ENCODE results near the gene ELFN1.

The ELFN1 gene

DNA sequence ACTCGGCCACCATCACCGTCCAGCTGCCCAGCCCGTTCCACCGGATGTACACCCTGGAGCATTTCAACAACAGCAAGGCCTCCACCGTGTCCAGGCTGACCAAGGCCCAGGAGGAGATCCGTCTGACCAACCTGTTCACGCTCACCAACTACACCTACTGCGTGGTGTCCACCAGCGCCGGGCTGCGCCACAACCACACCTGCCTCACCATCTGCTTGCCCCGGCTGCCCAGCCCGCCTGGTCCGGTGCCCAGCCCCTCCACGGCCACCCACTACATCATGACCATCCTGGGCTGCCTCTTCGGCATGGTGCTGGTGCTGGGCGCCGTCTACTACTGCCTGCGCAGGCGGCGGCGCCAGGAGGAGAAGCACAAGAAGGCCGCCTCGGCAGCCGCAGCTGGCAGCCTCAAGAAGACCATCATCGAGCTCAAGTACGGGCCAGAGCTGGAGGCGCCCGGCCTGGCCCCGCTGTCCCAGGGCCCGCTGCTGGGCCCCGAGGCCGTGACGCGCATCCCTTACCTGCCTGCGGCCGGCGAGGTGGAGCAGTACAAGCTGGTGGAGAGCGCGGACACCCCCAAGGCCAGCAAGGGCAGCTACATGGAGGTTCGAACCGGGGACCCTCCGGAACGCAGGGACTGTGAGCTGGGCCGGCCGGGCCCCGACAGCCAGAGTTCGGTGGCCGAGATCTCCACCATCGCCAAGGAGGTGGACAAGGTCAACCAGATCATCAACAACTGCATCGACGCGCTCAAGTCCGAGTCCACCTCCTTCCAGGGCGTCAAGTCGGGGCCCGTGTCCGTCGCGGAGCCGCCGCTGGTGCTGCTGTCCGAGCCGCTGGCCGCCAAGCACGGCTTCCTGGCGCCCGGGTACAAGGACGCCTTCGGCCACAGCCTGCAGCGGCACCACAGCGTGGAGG is 75.8 kb downstream of the ELFN1 start:
- no peak for FAIRE-seq

DNA sequence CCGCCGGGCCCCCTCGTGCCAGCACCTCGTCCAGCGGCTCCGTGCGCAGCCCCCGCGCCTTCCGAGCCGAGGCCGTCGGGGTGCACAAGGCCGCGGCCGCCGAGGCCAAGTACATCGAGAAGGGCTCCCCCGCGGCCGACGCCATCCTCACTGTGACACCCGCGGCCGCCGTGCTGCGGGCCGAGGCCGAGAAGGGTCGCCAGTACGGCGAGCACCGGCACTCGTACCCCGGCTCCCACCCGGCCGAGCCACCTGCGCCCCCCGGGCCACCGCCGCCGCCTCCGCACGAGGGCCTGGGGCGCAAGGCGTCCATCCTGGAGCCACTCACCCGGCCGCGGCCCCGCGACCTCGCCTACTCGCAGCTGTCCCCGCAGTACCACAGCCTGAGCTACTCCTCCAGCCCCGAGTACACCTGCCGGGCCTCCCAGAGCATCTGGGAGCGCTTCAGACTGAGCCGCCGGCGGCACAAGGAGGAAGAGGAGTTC is 76.5 kb downstream of the ELFN1 start:
- FAIRE-seq = no peak

GRCh38 chr7:1747004-1747801 is 77.1 kb downstream of the ELFN1 start:
- FAIRE-seq = no peak

- FAIRE-seq = no peak
Observed at GRCh38 chr7:1748076-1748838, 78.2 kb downstream of the ELFN1 start.

GRCh38 chr7:1748839-1749173 is 78.7 kb downstream of the ELFN1 start:
- no peak for FAIRE-seq

GRCh38 chr7:1749351-1749863 is 79.3 kb downstream of the ELFN1 start:
- no peak for FAIRE-seq

GRCh38 chr7:1749864-1750466 is 79.9 kb downstream of the ELFN1 start:
- no peak for FAIRE-seq

- no peak for FAIRE-seq
Observed at GRCh38 chr7:1750541-1751021, 80.5 kb downstream of the ELFN1 start.

- no peak for FAIRE-seq
Observed at GRCh38 chr7:1752111-1752510, 82.0 kb downstream of the ELFN1 start.

DNA sequence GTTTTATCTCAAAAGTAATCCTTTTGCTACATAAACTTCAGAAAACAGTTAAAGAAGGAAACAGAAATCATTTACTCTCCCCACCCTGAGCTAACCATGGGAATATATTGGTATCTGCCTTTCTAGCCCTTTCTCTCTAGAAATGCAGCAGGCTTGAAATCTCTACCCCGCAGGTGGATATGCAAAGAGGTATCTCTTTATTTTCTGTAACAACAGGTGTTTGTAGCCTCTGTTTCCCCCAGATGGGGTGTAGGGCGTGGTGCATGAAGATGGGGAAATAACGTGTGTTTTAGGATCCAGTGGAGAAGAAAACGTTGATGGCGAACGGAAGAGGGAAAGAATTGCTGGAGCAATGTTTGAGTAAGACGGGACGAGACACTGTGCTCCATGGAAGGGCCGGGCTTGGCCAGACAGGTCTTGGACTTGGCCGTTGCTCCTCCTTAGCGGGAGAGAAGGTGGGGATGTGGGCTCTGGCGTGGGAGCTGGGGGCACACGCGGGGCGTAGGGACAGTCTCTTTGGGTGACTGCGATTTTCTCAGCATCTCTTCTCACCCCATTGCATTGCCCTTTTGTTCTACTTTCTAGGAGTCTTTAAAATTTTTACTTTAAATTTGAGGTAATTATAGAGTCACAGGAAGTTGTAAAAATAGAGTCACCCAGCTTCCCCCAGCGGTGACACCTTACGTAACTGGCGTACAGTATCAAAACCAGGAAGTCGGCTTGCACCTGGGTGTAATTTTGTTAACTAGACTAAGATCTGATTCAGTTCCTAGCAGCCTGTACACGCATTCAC is 82.9 kb downstream of the ELFN1 start:
- FAIRE-seq = no peak

DNA sequence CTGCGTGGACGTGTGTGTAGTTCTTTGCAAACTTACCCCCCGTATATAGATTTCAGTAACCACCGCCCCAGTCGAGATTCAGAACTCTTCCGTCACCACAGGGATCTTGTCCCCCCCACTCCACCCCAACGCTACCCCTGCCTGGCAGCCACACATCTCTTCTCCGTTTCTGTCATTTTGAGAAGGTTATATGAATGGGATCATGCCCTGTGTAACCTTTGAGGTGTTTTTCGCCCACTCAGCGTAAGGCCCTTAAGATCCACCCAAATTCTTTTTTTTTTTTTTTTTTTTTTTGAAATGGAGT is 83.4 kb downstream of the ELFN1 start:
- no peak for FAIRE-seq

DNA sequence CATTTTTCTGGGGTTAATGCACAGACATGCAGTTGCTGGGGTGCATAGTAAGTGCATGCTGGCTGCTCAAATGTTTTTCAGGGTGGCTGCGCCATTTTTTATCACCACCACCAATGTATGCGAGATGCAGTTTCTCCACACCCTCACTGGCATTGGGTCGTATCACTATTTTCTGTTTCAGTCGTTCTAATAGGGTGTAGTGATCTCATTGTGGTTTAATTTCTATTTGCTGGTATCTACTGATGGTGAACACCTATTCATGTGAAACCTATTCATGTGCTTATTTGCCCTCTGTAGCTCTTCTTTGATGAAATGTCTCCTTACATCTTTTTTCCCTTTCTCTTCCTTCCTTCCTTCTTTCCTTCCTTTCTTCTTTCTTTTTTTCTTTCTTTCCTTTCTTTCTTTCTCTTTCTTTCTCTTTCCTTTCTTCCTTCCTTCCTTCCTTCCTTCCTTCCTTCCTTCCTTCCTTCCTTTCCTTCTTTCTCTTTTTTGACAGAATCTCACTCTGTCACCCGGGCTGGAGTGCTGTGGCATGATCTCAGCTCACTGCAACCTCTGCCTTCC is 84.3 kb downstream of the ELFN1 start:
- FAIRE-seq = no peak

DNA sequence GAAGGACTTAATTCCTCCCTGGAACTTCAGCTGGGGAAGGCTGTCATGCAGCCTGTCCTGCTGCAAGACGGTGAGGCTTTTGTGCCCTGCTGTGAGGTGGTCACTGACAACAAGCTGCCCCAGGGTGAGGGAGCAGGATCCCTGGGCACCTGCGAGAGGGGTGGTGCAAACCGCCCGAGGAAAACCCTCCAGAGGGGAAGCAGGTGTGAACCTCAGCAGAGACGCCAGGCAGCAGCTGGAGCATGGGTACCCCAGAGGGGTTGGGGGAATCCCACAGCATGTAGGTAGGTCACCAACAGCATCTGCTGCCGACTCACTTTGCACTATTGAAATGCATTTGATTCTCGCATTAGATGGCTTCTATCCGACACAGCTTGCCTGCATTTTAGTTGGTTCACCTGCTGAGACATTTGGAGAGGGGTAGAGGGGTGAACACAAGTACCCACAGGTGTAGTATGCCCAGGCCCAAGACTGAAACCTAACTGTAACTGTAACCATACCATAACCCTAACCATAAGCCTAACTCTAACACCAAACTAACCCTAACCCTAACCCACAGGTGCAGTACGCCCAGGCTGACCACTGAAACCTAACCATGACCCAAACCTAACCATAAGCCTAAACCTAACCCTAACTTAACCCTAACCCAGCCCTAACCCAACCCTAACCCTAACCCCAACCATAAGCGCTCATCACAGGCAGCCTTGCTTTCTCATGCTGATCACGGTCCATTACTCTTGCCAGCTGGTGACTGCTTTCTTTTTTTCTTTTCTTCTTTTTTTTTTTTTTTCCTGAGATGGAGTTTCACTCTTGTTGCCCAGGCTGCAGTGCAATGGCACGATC is 85.9 kb downstream of the ELFN1 start:
- FAIRE-seq = no peak

DNA sequence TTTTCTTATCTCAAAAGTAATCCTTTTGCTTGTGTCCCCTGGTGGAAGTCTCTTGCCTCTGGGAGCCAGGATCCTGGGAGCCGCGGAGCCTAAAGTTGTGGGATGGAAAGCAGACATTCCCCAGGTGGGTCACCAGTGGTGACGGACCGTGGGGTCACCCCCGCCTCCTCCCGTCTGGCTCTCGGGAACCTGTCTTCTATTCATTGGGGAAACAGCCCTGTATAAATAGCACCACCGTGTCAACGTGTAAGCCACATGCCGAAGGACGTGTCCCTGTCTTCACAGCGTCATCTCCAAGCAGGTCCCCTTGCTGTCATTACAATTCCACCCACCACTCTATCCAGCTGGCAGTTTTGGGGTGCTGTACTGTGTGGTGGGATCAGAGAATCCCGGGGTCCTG is 87.5 kb downstream of the ELFN1 start:
- FAIRE-seq = no peak

DNA sequence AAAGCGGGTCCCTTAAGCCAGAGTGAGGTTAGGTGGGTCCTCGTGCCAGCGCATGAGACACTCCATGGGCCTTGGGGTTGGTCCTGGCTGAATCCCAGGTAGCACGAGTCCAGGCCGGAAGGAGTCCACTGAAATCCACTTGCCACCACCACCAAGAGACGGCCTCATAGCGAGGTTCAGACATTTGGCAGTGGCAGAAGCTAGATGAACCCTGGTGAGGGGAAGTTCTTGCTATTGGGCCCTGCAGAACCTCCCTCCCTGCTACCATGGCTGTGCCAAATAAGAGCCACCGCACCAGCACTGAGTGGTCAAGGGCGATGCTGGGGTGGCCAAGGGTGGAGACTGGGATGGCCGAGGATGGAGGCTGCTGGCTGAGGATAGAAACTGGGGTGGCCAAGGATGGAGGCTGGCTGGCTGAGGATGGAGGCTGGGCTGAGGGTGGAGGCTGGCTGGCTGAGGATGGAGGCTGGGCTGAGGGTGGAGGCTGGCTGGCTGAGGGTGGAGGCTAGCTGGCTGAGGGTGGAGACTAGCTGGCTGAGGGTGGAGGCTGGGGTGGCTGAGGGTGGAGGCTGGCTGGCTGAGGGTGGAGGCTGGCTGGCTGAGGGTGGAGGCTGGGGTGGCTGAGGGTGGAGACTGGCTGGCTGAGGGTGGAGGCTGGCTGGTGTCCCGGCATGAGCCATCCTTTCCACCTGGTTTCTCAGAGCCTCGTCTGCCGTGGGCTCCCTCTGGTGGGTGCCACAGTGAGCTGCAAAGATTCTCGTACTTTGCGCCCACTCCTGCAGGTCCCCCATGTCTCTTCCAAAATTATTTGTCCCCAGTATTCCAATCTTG is 88.2 kb downstream of the ELFN1 start:
- no peak for FAIRE-seq

GRCh38 chr7:1758859-1759521 is 88.9 kb downstream of the ELFN1 start:
- no peak for FAIRE-seq

DNA sequence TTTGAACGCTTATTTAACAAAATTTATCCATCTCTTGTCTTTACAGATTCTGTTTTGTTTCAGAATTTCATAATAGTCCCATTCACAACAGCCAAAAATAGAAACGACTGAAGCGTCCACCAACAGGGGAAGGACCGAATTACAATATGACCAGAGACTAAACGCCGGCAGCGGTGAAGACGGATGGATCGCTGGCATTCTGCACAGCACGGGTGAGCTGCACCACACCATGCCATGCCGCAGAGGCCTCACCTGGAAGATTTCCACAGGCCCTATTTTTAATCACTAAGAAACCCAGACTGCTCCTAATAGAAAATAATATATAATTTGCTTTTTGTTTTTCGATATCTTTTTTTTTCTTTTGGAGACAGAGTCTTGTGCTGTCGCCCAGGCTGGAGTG is 91.0 kb downstream of the ELFN1 start:
- FAIRE-seq = no peak

GRCh38 chr7:1761774-1762173 is 91.7 kb downstream of the ELFN1 start:
- no peak for FAIRE-seq
